Kidney glomerular epithelial cell (primary cell): ENCODE data around the gene FILIP1.

Experiments used
- DNase-seq: peaks from one replicate; lab custom pipeline; 2025; lab: John Stamatoyannopoulos, UW

FILIP1 gene

DNA sequence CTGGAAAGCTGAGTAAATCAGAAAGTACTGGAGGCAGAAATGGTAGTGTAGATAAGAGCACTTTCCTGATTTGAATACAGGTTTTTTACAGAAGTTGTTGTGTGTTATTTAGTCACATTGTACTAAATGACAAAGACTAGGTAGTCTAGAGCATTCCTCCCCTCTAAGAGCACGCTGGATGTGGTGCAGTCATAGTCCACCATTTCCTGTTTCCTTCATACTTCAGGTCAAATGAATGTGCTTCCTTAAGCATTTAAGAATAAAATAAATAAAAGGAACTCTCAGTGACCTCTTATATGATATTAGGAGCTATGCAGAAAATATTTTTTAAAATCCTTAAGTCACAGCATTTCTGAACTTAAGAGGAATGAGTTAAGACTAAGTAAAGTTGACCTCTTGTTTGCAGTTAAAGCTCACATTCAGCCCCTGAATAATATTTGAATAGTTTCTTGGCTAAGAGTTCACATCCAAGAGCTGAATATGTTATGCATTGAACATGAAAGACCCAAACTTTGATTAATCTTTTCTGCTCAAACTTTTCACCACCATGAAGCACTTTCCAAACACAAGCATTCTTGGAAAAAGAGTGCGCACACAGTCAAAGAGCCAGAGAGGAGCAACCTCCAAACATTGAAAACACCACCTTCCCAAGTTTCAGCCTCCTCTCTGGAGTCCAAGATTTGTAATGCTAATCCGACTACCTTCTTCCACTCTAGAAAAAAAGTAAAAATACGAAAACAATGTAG is 155.6 kb downstream of the FILIP1 start:
- DNase-seq, result no peak

DNA sequence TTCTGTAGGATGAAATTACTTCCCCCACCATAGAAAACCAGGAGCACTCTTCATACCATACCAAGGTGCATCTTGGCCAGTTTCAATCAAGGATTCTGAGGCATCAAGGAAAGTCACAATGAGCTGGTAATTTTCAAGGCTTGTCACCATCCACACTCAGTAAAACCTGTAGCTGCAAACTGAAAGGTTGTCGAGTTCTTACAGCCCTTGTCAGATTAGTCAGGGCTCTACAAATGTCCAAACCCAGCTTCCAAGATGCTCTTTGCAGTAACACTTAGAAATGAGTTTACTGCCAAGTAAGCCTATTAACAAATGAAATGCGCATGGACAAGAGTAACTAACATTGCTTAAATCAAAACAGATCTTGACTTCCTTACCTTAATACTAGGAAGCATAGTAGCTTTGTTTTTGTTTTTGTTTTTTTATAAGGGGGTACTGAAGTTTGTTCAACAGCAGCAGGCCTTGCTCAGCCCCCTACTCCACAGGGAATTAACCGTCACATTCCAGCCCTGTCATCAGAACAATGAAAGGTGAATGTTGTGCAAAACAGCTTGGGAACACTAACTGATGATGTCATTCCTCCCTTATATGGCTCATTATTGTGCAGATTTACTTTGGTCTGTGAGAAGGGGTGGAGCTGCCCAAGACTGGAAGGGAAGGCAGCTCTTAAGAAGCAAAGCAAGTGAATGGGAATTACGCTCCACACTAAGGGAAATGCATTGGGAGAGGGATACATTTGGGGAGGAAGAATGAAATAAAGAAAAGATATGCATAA is 159.1 kb downstream of the FILIP1 start:
- peak; percentile 41 for DNase-seq

DNA sequence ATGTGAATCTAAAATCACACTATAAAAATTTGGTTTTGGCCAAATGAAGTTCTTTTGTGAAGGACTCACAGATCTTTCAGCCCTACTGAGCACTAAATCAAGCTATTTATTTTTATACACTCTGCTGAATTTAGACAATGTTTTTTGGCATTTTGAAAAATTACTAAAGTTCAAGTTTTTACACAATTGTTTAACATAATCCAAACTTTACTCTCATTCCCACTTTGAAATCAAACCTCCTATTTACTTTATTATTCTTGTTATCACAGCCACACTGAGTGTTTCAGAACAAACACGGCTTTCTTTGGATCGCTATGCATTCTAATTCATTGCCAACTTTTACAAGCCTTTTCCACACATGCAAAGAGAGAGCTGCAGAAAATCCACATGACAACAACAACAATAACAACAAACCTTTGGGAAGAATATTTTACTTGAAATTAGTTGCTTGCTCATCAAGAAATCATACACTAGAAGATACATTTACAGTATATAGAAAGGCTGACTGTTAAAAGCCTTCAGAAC is 159.9 kb downstream of the FILIP1 start:
- no peak for DNase-seq

- peak; percentile 37 for DNase-seq
These were observed 162.4 kb downstream of the FILIP1 start for GRCh38 chr6:75331151-75331550.

GRCh38 chr6:75329703-75330102 is 163.9 kb downstream of the FILIP1 start:
- DNase-seq, result no peak

DNA sequence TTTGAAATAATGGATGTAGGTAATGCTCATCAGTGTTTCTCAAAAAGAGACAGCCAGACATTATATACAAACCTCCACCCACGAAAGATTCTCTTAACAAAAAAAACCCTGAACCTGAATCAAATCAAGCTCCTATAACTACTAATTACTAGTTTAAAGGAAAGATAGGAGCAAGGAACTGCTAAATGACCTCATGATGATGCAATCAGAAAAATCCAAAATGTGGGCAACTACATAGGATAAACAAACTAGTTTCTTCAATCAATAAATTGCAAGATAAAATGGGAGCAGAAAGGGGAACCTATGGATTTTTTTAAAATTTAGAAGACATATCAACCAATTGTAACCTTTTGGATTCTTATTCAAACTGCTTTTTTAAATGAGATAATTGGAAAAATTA is 165.8 kb downstream of the FILIP1 start:
- DNase-seq, result no peak

DNA sequence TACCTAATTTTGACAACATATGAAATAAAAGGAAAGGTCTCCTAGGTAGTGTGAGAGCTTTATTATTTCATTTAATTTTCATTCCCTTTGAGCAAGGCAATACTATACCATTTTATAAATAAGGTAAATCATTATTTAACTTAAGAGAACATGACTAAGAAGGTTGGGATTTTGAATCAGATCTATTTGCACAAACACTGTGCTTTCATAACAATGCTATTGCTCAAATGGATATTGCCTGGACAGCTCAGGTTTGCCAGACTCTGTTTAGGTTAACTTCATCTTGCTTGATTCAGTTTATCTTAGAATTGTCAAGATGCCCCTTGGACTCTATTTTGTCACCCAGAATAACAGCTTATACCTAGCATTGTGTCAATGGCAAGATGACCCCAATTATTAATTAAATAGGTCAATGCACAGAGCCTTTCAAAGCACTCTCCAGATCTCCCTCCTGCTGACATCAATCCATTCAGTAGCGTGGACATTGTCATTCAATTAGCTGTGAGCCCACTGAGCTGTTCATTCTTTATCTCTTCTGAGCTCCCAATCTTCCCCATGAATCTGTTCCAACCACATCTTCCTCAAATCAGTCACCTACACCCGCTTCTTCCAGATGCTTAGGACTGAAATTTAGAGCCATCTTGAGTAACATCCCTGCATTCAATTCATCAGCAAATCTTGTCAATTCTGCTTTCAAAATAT is 166.9 kb downstream of the FILIP1 start:
- no peak for DNase-seq

DNA sequence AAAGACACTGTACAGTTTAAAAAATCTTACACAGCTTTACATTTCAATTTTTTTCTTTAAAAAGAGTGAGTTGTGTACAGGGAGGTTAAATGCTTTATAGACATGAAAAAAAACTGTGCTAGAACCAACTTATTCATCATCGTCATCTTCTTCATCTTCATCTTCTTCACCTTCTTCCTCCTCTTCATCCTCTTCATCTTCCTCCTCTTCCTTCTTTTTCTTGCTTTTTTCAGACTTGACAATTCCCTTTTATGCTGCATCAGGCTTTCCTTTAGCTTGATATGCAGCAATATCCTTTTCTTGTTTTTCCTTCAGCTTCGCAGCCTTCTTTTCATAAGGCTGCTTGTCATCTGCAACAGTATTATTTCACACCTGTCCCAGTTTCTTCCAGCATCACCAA is 174.7 kb downstream of the FILIP1 start:
- no peak for DNase-seq

DNA sequence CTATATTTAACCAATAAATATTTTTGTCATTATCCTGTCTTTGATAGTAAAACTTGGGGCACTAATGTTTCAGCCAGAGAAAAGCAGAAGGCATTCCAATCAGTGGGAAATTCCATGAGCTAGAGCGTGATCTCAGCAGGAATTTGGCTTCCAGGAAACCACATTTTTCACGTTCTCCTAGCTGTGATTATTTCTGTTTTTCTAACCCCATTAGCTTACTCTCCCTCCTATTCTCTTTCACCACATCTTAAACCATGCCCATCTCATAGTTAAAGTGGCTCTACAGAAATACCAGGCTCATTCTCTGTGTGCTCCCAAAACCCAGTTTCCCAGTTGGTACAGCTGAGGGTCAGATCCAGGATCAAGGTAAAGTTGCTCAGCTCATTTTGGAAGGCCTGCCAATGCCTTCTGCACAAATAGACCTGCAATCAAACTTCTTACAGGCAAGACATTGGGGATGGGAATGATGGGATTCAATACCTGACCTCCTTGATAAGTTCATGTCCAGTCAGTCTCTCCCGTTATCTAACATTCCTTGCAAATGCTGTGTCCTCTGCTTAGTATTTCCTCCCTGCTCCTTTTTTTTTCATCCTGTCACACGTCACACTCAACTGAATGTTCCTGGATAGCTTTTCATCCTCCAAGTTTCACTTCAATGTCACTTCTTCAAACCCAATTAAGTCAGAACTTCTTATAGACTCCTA is 175.9 kb downstream of the FILIP1 start:
- peak; percentile 90 for DNase-seq

DNA sequence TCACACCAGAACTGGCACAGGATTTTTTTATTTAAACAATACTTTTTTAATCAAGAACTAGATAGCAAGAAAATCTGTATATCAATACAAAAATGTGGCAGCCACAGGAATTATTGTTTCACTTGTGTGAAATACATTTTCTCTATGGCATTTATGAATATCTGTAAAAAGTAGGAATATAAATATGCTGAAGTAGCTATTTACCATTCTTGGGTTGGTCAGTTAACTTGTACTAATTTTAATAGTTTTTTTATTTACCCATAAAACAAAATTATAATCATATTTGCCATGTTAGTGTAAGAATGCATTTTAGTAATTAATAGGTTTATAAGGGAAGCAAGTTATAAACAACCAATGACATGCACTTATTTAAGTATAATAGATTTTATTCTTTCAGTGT is 177.6 kb downstream of the FILIP1 start:
- DNase-seq, result no peak

DNA sequence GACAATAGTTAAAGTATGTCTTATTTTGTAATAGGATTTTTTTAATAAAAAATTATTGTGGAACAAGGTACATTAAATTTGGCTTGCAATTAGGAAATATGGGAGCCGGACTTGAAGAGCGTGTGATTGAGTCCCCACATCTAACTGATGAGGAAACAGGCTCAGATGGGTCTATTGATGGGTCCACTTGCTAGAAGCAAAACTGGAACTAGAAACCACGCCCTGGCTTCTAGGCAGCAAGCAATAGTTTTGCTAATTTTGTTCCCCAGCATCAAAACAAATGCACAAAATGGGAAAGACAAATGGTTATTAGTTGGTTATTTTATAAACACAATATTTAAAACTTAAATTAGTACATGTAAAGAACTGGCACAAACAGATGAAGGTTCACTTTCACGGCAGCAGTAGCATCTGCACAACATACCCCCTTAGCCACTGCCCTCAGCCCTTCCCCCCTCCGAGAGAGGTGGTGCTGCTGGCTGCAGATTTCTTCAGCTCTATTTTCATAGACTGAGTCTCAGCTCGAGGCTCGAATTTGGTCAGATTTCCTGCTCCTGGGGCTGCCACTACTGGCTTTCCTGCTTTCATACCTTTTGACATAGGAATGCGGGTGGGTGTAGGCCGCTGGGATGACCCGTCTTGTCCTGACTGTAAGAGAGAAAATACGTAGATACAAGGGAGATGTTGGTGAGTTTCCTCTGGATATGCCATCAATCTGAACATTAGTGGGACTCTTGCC is 185.2 kb downstream of the FILIP1 start:
- DNase-seq, result no peak

GRCh38 chr6:75307364-75308004 is 186.1 kb downstream of the FILIP1 start:
- DNase-seq, result no peak

GRCh38 chr6:75306064-75306463 is 187.5 kb downstream of the FILIP1 start:
- no peak for DNase-seq

DNA sequence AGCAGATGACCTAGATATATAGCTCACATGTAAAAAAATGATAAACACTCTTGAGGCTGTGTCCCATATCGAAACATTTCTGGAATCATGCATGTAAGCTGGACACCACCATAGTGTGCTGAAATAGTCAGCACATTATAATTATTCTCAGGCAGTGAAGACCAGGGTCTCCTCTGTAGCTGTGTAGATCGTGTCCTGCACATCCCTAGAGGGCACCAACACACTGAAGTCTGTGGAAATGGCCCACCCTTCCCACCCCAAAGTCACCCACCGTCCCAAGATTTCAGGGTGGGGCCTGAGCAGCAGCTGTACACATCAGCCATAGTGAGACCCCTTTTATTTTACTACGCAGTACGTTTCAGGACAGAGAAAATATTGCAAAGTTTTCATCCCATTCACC is 188.0 kb downstream of the FILIP1 start:
- DNase-seq, result no peak

GRCh38 chr6:75302280-75302679 is 191.3 kb downstream of the FILIP1 start:
- no peak for DNase-seq

- DNase-seq, result no peak
These were observed 192.1 kb downstream of the FILIP1 start for GRCh38 chr6:75301537-75301936.

GRCh38 chr6:75301088-75301487 is 192.5 kb downstream of the FILIP1 start:
- no peak for DNase-seq

- no peak for DNase-seq
These were observed 193.1 kb downstream of the FILIP1 start for GRCh38 chr6:75300531-75300855.

GRCh38 chr6:75299801-75300530 is 193.6 kb downstream of the FILIP1 start:
- no peak for DNase-seq
